NCI-H1694 (cell line): Measurements from ENCODE around the gene CFAP141.
"Not testable (repeated sequence)": the region's sequence is repeated elsewhere in the genome, so short reads cannot be mapped to it uniquely, and the experiment has no call there.

ENCODE experiments used
- DNase-seq: peaks from one replicate; lab custom pipeline; 2025; lab: John Stamatoyannopoulos, UW

The CFAP141 gene

GRCh38 chr1:154208677-154209388 lies 2.7 kb upstream of the CFAP141 start:
- DNase-seq = no peak

DNA sequence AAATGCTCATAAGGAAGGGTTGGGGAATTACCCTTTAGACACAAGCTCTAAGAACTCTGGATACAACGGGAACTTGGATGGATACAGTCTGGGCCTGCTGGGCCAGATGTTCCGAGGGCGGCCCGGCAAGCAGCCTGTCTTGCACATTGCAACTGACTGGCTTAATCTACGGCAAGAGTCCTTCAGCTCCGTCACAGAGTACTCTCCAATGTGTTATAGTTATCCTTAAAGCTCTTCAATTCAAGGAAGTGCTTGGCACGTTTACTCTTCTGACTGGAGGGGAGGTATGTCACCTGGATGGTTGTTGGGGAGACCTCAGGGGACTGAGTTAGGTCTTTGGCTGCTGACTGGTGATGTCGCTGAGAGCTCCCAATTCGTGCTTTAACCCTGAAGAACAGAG lies 1.1 kb upstream of the CFAP141 start:
- no peak for DNase-seq

GRCh38 chr1:154205778-154206177 lies 355 bp downstream of the CFAP141 start:
- DNase-seq = not testable (repeated sequence)

- DNase-seq = peak; percentile 31
Observed at GRCh38 chr1:154199563-154199879, 6.6 kb downstream of the CFAP141 start.

- DNase-seq = peak; percentile 87
Observed at GRCh38 chr1:154198756-154199562, 7.2 kb downstream of the CFAP141 start.

GRCh38 chr1:154193821-154194220 lies 12.3 kb downstream of the CFAP141 start:
- peak; percentile 29 for DNase-seq

DNA sequence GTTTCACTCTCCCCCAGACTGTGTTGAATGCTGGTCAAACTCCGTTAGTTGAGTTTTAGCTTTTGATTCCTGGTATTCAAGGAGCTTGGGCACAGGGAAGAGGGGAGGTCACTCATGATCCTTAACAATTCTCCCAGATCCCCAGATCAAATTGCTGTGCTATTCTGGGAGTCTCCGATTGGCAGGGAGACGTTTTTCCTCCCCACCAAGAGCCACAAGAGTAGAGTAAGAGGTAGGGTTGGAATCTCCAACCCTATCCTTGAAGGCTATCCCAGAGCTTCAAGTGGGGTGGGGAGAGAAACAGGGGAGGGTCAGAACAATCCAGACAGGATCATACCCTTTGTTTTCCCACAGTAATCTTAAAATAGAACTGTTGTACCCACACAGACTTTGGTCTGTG lies 13.7 kb downstream of the CFAP141 start:
- DNase-seq = no peak

- no peak for DNase-seq
Observed at GRCh38 chr1:154191990-154192461, 14.1 kb downstream of the CFAP141 start, which contains the start of gene TPM3. Gene TPM3 (minus strand): TSS chr1:154192100. CDS start chr1:154192018, 82 bp downstream.

GRCh38 chr1:154190550-154190949 lies 15.6 kb downstream of the CFAP141 start:
- DNase-seq = no peak

DNA sequence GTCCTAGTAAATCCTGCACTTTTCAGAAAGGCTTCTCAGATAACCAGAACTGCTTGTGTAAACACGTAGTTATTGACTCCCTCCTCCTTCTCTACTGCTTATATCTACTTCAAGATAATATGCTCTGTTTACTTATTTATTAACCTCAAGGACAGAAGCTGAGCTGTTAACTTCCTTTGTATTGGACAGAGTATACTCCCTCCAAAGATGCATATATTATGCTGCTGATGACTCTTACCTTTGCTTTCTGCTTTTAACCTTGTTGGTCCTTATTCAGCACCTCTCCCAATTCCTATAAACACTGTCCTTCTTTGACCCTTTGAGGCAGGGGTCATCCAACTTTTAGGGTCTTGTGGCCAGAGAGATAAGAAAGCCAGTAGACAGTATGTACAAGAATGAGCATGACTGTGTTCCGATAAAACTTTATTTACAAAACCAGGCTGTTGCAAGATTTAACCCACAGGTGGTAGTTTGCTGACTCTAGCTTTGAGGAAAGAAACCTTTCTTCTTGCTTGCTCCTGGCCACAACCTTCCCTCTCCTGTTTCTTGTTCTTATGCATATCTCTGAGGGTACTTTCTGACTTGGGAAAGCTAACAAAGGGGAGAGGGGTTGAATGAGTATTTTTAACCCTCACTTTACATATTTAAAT lies 19.2 kb downstream of the CFAP141 start:
- DNase-seq = no peak

DNA sequence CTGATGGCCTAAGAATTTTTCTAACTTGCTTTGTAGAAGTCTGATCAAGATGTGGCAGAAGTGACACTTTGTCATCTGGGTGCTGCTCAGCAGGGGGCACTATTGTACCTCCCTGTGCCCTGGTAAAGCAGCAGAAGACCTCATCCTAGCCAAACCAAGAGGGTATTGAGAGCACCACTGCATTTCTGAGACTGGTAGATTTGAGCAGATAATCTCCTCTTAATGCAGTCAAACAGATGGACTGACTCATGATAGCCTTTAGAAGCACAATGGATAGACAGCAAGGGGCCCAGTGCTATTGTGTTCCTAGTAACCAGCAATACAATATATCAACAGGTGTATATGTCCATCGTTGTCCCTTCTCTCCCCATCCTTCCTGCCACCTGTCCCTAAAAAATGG lies 20.0 kb downstream of the CFAP141 start:
- DNase-seq = peak; percentile 79

DNA sequence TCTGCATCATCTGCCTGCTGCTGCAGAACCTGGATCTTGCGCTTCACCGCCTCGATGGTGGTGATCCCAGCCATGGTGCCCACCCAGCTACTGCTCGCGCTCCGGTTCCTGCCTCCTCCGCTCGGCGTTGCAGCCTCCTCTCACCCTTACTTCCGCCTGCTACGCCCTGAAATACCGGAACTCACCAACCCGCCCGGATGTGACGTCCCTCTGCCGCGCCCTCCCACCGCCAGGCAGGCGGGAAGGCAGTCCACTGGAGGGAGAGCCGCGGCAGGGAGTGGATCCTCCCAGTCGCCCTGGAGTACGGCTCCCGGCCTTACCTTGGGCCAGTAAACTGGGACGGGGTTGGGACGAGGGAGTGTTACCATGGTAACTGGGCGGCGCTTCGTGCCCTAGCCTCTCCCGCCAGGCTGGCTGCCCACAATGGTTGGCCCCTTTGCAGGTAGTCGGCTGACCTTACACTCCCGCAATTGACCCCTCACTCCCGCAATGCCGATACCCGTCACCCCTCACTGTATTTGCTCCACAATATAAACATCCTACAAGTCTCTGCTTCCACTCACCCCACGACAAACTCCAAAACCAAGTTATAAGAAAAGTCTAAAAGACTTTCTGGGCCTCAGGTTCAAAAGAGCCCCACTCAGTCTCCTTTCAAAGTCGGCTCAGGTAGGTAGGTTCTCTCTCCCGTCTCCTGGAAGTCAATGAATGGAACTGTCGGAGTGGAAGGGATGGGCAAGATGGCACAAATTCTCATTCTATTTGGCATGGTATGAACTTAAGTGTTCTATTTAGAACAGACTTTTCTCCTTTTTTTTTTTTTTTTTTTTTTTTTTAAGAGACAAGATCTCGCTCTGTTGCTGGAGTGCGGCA lies 22.9 kb downstream of the CFAP141 start:
- peak; percentile 99 for DNase-seq

DNA sequence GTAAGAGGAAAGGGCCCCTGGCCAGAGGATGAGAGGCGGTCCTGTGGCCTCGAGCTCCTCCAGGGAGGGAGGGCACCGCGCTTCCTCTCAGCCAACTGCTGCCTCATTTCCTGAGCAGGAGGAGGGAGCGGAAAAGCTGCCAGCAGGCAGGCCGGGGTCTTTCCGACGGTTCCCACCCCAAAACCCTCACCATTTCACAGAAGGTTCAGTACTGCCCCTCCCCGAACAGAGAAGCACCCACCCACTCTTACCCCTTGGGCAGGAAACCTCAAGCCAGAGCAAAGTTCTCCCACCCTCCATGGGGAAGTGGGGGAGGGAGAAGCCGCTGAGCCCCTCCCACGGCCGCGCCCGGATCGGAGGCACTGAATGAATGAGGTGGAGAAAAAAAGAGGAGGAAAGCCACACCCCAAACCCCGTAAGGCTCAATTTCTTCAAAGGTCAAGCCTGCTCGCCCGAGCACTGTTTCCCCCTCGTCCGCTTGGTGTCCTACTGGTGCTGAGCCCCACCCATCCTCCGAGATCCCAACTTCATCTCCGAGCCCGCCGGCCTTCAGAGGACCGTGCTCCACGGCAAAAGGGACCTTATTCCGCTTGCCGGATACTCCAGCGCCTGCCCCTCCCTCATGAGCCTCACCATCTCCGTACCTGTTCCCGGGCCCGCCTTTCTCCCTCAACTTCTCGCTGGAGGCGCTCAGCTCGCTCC lies 23.6 kb downstream of the CFAP141 start:
- DNase-seq = peak; percentile 53

DNA sequence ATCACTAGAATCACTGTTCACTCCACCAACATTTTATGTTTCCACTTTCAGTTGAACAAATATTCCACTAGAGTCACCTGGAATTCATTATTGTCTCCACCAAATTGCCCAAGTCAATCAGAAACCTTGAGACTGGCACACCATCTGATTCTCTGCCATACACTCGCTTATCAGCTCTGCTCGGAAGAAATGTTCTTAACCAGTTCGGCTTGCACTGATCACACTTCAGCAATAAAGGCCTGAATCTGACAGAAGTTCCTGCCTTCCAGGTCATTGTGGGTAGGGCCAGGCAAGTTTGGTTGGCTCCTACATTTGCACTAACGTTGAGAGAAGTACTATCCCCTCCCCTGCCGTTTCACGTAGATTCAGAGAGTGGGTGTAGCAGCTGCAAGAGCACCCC lies 24.2 kb downstream of the CFAP141 start:
- no peak for DNase-seq

DNA sequence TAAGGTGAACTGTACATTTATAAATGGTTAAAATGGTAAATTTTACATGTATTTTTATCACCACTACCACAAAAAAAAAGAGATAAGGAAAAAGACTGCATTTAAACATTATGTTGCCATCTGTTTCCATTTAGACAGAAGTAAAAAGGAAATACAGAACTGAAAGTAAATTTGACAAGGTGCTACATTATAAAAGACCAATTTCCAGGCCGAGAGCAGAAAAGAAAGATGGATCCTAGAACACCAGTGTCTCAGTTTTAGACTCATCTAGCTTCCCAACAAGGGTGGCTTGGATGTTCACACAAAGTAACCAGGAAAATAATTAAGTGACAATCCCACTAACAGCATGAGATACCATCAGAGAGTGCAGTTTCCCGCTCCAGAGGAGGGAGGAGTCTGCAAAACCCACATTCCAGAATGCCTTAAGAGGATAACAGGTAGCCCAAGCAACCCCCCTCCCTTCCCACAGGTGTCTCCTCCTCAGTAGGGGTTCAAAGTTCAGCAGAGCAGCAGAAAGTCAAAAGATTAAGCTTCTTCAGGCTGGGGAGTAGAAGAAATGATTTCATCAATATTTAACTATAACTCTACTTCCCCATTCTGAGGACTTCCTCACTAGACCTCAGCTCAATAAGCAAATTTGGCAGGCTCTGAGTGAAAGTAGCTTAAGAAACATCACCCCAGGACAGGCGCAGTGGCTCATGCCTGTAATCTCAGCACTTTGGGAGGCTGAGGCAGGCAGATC lies 26.0 kb downstream of the CFAP141 start:
- DNase-seq = no peak

DNA sequence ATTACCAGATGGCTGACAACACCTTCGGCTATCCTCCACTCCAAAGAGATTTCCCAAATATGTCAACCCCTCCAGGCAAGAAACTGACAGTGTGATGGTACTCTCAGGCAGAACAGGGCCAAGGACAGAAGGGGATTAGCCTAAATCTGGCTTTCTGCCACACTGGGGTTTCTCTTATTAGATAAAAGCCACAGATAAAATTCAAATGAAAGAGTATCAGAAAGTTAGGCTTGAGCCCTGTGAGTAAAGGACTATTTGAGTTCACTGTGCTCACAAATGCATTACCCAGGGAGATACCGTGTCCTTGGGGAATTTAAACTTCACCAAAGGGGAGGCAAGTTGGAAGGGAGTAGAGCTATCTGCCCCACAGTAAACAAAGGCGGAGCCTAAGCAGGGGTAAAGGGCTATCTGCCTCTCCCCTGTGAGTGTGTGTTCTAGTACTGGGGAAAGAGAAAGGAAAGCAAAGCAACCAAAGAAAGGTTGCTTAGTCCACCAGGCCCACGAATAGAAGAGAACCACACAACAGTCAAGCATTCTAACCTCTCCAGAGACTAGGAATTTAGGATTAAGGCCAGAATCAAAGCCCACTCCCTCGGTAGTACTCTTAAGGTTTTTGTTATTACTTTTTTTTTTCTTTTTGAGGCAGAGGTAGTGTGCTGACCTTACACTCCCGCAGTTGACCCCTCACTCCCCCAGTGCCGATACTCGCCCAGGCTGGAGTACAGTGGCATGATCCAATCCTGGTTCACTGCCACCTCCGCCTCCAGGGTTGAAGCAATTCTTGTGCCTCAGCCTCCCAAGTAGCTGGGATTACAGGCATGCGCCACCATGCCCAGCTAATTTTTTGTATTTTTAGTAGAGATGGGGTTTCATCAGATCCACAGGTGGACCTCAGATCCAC lies 27.0 kb downstream of the CFAP141 start:
- DNase-seq = no peak

GRCh38 chr1:154178013-154178412 lies 28.1 kb downstream of the CFAP141 start:
- DNase-seq = no peak

DNA sequence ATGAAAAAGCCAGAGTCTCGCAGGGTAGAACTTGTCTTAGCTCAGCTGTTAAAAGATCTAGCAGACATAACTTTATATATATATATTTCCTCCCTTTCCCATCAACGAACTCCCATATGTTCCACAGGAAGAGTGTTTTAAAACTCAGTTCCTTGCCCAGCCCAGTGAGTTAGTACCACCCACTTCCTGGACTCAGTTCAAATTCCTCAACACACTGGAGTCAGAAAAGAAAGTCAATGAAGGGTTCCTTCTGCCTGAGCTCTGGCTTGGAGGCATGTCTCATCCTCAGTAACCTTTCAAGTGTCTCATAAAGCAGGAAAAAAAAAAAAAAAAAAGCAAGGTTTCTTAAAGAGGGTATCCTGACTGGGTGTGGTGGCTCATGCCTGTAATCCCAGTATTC lies 29.8 kb downstream of the CFAP141 start:
- DNase-seq = no peak

- DNase-seq = no peak
Observed at GRCh38 chr1:154174654-154175053, 31.5 kb downstream of the CFAP141 start.
